GM12878 (cell line): ENCODE measurements around the gene MTMR4. TPM values are rescaled to one million over a fixed set of nuclear protein-coding genes. Genes with fewer than 3 reads are reported as not detected.

Experiments used
- CREM ChIP-seq: IDR thresholded peaks from 2 replicates; pipeline ENCODE4 v1.6.1; 2014; ENCODE audit warnings: antibody characterized with exemption, low read depth
- FOS ChIP-seq: IDR thresholded peaks from 3 replicates; pipeline ENCODE4 v1.6.1; 2011; ENCODE audit warnings: borderline replicate concordance; ENCODE audit not compliant: insufficient read length; ENCODE audit errors: extremely low read depth
- SMAD1 ChIP-seq: fragments of 450-650 bp; IDR thresholded peaks from 2 replicates; pipeline ENCODE4 v1.6.1; 2018; ENCODE audit warnings: mild to moderate bottlenecking, low read depth; ENCODE audit not compliant: partially characterized antibody
- SMAD5 ChIP-seq: IDR thresholded peaks from 2 replicates; pipeline ENCODE4 v1.6.1; 2016; ENCODE audit warnings: antibody characterized with exemption, low read depth
- SMC3 ChIP-seq: IDR thresholded peaks from 2 replicates; pipeline ENCODE4 v1.6.1; 2011; ENCODE audit warnings: low read length, improper control_type of control experiment, borderline replicate concordance
- TARDBP ChIP-seq: IDR thresholded peaks from 2 replicates; pipeline ENCODE4 v1.6.1; 2016; ENCODE audit warnings: borderline replicate concordance
- ZBED1 ChIP-seq: IDR thresholded peaks from 2 replicates; pipeline ENCODE4 v1.6.1; 2016; ENCODE audit warnings: borderline replicate concordance
- polyA plus RNA-seq, 11 experiments: library from polyadenylated mRNA; depleted of rRNA in 4 of 11; unstranded in 6 of 11; stranded (reverse) in 5 of 11; fragments of >200 nt; fragmentation: Nextera tagmentation in 4 of 11; fragmentation: Illumina TruSeq in 1 of 11; extraction: Ambion mirVana in 4 of 11; extraction: Trizol in 1 of 11; gene quantifications; 1 replicate in 1 of 11; 2 replicates in 10 of 11; pipeline versions ENCODE4 v1.2.1 to v1.2.3, GENCODE V29; 2011 to 2016; ENCODE audit warnings: inconsistent platforms in 2 of 11, missing spikeins in 2 of 11, low read depth in 1 of 11
- total RNA-seq, 4 experiments: library from RNA; depleted of rRNA in 3 of 4; stranded (reverse); fragments of >200 nt in 3 of 4; fragmentation: Illumina TruSeq in 1 of 4; extraction: Trizol in 1 of 4; gene quantifications; 2 replicates each; pipeline versions ENCODE4 v1.2.1 to v1.2.3, GENCODE V29; 2013 to 2021
- TF ChIP-seq, protein P1 (sequence below): fragments of 450-650 bp; IDR thresholded peaks from 2 replicates; pipeline ENCODE4 v1.6.1; 2018; ENCODE audit warnings: borderline replicate concordance, mild to moderate bottlenecking; ENCODE audit not compliant: partially characterized antibody
- TF ChIP-seq, protein P2 (sequence below): IDR thresholded peaks from 2 replicates; pipeline ENCODE4 v1.6.1; 2012; ENCODE audit warnings: mild to moderate bottlenecking, low read depth, low read length
- TF ChIP-seq, protein P3 (sequence below): IDR thresholded peaks from 2 replicates; pipeline ENCODE4 v1.6.1; 2012; ENCODE audit warnings: improper control_type of control experiment, low read depth, low read length; ENCODE audit not compliant: insufficient replicate concordance

The MTMR4 gene
- total and polyA plus RNA-seq, 10 of the 15 experiments (the other 5 are each of a cell fraction or from before 2014, with no cell fraction given) = 12.8 to 127 (median 53.2) TPM

DNA sequence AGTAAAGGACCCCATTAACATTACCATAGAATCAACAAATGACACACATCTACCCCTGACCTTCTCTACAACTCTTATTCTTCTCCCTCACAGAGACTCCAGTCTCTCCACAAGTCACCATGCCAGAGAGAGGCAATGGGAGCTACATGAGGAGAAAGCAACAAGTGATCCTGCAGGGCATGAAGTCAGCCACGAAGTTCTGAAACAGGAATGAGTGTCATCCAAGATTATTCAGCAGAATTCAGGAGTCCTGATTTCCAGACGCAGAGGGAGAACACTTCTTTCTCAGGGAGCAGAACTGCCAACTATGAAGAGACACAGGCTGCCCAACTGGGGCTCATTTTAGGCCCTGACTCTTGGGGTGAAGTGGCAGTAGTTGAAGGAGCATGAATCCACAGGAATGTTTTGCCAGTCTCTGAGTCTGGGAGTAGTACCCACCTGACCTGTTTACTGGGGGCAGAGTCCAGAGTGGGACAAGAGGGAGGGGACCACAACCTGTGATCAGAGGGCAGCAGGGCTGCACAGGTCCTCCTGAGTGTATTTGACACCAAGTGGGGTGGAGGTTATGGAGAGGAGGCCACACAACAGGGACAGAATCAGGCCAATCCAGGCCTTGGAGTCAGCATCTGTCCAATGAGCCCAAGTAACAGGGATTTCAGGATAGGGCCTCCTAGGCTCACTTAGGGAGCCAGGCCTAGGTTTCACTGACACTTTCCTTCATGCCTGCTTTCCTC is 2.4 kb upstream of the MTMR4 start (continued):
- TF ChIP-seq, protein P1, sequence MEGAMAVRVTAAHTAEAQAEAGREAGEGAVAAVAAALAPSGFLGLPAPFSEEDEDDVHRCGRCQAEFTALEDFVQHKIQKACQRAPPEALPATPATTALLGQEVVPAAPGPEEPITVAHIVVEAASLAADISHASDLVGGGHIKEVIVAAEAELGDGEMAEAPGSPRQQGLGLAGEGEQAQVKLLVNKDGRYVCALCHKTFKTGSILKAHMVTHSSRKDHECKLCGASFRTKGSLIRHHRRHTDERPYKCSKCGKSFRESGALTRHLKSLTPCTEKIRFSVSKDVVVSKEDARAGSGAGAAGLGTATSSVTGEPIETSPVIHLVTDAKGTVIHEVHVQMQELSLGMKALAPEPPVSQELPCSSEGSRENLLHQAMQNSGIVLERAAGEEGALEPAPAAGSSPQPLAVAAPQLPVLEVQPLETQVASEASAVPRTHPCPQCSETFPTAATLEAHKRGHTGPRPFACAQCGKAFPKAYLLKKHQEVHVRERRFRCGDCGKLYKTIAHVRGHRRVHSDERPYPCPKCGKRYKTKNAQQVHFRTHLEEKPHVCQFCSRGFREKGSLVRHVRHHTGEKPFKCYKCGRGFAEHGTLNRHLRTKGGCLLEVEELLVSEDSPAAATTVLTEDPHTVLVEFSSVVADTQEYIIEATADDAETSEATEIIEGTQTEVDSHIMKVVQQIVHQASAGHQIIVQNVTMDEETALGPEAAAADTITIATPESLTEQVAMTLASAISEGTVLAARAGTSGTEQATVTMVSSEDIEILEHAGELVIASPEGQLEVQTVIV = no peak
- TF ChIP-seq SMC3 (no peak), TARDBP (no peak), SMAD1 (no peak), FOS (no peak), SMAD5 (no peak), ZBED1 (no peak), CREM (no peak)
- TF ChIP-seq, protein P2, sequence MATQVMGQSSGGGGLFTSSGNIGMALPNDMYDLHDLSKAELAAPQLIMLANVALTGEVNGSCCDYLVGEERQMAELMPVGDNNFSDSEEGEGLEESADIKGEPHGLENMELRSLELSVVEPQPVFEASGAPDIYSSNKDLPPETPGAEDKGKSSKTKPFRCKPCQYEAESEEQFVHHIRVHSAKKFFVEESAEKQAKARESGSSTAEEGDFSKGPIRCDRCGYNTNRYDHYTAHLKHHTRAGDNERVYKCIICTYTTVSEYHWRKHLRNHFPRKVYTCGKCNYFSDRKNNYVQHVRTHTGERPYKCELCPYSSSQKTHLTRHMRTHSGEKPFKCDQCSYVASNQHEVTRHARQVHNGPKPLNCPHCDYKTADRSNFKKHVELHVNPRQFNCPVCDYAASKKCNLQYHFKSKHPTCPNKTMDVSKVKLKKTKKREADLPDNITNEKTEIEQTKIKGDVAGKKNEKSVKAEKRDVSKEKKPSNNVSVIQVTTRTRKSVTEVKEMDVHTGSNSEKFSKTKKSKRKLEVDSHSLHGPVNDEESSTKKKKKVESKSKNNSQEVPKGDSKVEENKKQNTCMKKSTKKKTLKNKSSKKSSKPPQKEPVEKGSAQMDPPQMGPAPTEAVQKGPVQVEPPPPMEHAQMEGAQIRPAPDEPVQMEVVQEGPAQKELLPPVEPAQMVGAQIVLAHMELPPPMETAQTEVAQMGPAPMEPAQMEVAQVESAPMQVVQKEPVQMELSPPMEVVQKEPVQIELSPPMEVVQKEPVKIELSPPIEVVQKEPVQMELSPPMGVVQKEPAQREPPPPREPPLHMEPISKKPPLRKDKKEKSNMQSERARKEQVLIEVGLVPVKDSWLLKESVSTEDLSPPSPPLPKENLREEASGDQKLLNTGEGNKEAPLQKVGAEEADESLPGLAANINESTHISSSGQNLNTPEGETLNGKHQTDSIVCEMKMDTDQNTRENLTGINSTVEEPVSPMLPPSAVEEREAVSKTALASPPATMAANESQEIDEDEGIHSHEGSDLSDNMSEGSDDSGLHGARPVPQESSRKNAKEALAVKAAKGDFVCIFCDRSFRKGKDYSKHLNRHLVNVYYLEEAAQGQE = no peak
- TF ChIP-seq, protein P3, sequence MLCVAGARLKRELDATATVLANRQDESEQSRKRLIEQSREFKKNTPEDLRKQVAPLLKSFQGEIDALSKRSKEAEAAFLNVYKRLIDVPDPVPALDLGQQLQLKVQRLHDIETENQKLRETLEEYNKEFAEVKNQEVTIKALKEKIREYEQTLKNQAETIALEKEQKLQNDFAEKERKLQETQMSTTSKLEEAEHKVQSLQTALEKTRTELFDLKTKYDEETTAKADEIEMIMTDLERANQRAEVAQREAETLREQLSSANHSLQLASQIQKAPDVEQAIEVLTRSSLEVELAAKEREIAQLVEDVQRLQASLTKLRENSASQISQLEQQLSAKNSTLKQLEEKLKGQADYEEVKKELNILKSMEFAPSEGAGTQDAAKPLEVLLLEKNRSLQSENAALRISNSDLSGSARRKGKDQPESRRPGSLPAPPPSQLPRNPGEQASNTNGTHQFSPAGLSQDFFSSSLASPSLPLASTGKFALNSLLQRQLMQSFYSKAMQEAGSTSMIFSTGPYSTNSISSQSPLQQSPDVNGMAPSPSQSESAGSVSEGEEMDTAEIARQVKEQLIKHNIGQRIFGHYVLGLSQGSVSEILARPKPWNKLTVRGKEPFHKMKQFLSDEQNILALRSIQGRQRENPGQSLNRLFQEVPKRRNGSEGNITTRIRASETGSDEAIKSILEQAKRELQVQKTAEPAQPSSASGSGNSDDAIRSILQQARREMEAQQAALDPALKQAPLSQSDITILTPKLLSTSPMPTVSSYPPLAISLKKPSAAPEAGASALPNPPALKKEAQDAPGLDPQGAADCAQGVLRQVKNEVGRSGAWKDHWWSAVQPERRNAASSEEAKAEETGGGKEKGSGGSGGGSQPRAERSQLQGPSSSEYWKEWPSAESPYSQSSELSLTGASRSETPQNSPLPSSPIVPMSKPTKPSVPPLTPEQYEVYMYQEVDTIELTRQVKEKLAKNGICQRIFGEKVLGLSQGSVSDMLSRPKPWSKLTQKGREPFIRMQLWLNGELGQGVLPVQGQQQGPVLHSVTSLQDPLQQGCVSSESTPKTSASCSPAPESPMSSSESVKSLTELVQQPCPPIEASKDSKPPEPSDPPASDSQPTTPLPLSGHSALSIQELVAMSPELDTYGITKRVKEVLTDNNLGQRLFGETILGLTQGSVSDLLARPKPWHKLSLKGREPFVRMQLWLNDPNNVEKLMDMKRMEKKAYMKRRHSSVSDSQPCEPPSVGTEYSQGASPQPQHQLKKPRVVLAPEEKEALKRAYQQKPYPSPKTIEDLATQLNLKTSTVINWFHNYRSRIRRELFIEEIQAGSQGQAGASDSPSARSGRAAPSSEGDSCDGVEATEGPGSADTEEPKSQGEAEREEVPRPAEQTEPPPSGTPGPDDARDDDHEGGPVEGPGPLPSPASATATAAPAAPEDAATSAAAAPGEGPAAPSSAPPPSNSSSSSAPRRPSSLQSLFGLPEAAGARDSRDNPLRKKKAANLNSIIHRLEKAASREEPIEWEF = no peak
